K562 (cell line): Measurements from ENCODE around the gene GPRC5B. TPM values are rescaled to one million over a fixed set of nuclear protein-coding genes. Genes with fewer than 3 reads are reported as not detected.

Experiments
- ATAC-seq: fragments of 200-7000 bp; cut with Tn5 transposase; 3 replicates; pipeline ENCODE4 v1.9.1; 2020; ENCODE audit warnings: moderate library complexity
- BruUV-seq: library from RNA; stranded (reverse); fragments of 400-500 nt; replicated peaks from 2 replicates; lab custom pipeline; 2021; lab: Mats Ljungman, UMichigan
- CTCF ChIA-PET: fragments of 300-600 bp; formaldehyde crosslinking; extraction: SDS; loops from one replicate; lab custom pipeline; 2021; ENCODE audit warnings: low intra/inter-chr PET ratio; lab: Yijun Ruan, JAX
- POLR2A ChIA-PET: fragments of 300-600, 350-650 bp; sonication (Branson Sonifier 250); formaldehyde crosslinking; extraction: SDS; loops from one replicate; lab custom pipeline; 2021; ENCODE audit warnings: antibody characterized with exemption, inconsistent platforms; lab: Yijun Ruan, JAX
- DNase-seq, 4 experiments: peaks; one replicate each; pipeline versions ENCODE4 v3.0.0 to v3.0.0-alpha.2; 2011 to 2018; ENCODE audit warnings: low spot score in 3 of 4, mixed read lengths in 3 of 4; ENCODE audit errors: extremely low read depth in 1 of 4
- FAIRE-seq: peaks from 2 replicates; lab custom pipeline; 2011; peaks lifted over from hg19 to GRCh38; lab: Jason Lieb, UNC
- H2AFZ ChIP-seq: 2 replicates; pipeline ENCODE4 v1.6.0; 2011; ENCODE audit warnings: low read depth, low read length, control low read depth, inconsistent platforms
- H3K27ac ChIP-seq: fragments of 200-600 bp; 3 replicates; pipeline ENCODE4 v1.8.0; 2011; ENCODE audit warnings: low read depth, mild to moderate bottlenecking, control low read depth, inconsistent platforms, low read length, moderate library complexity, mixed read lengths; ENCODE audit errors: extremely low read depth
- H3K27me3 ChIP-seq, 2 experiments: fragments of 300-600 bp in 1 of 2; 2 replicates in 1 of 2; 3 replicates in 1 of 2; pipeline versions ENCODE4 v1.6.0 to v1.8.0; 2011; ENCODE audit warnings: inconsistent platforms in 2 of 2, low read length in 2 of 2, mild to moderate bottlenecking in 1 of 2, mixed read lengths in 1 of 2, moderate library complexity in 1 of 2; ENCODE audit not compliant: control insufficient read depth in 2 of 2, insufficient read depth in 2 of 2
- H3K36me3 ChIP-seq: fragments of 300-600 bp; 3 replicates; pipeline ENCODE4 v1.8.0; 2011; ENCODE audit warnings: mild to moderate bottlenecking, low read length, inconsistent platforms; ENCODE audit not compliant: control insufficient read depth, insufficient read depth
- H3K4me1 ChIP-seq, 2 experiments: fragments of 200-600 bp in 1 of 2; replicated peaks in 1 of 2; 2 replicates in 1 of 2; 3 replicates in 1 of 2; pipeline versions ENCODE4 v1.5.1 to v1.8.0; 2011; ENCODE audit warnings: inconsistent platforms in 2 of 2, low read length in 2 of 2, mild to moderate bottlenecking in 1 of 2, mixed read lengths in 1 of 2, moderate library complexity in 1 of 2; ENCODE audit not compliant: control insufficient read depth in 2 of 2, insufficient read depth in 2 of 2
- H3K4me2 ChIP-seq: 2 replicates; pipeline ENCODE4 v1.6.1; 2011; ENCODE audit warnings: low read length, control low read depth, inconsistent platforms, mixed read lengths; ENCODE audit not compliant: insufficient read depth
- H3K4me3 ChIP-seq: fragments of 200-600 bp; sonication (generic), shearing (Covaris generic); 2 replicates; pipeline ENCODE4 v1.5.1; 2016; ENCODE audit warnings: control low read depth, inconsistent platforms
- H3K79me2 ChIP-seq: fragments of 200-600 bp; 3 replicates; pipeline ENCODE4 v1.8.0; 2011; ENCODE audit warnings: low read length, inconsistent platforms; ENCODE audit not compliant: control insufficient read depth, insufficient read depth
- H3K9ac ChIP-seq, 2 experiments: 2 replicates each; pipeline versions ENCODE4 v1.6.0 to v1.6.1; 2011; ENCODE audit warnings: low read depth in 2 of 2, low read length in 2 of 2, control low read depth in 1 of 2, inconsistent platforms in 1 of 2, mild to moderate bottlenecking in 1 of 2, mixed read lengths in 1 of 2; ENCODE audit not compliant: insufficient read depth in 1 of 2
- H3K9me1 ChIP-seq: one replicate; pipeline ENCODE4 v1.6.0; 2011; ENCODE audit warnings: inconsistent platforms, mild to moderate bottlenecking, low read length, moderate library complexity; ENCODE audit not compliant: control insufficient read depth, insufficient read depth
- H3K9me3 ChIP-seq: replicated peaks from 2 replicates; pipeline ENCODE4 v1.5.1; 2011; ENCODE audit warnings: low read depth, low read length, inconsistent platforms; ENCODE audit not compliant: control insufficient read depth, insufficient read depth
- H4K20me1 ChIP-seq: replicated peaks from 2 replicates; pipeline ENCODE4 v1.6.1; 2011; ENCODE audit warnings: low read length, inconsistent platforms, mixed read lengths; ENCODE audit not compliant: control insufficient read depth, insufficient read depth
- CHCHD3 ChIP-seq: fragments of 250-450 bp; sonication (Bioruptor Pico); IDR thresholded peaks from 2 replicates; pipeline ENCODE4 v2.1.2; 2022; ENCODE audit warnings: mild to moderate bottlenecking
- RCOR1 ChIP-seq, 2 experiments: IDR thresholded peaks; 2 replicates each; pipeline ENCODE4 v1.6.1; 2012; ENCODE audit warnings: low read depth in 2 of 2, low read length in 2 of 2, borderline replicate concordance in 1 of 2, improper control_type of control experiment in 1 of 2
- WGBS: fragments of 100-300 bp; shearing (Covaris generic); methylation state at CpG from one replicate; pipeline ENCODE4 v1.1.6; 2016; ENCODE audit warnings: low coverage, mixed read lengths; ENCODE audit not compliant: insufficient coverage; ENCODE audit errors: missing lambda C conversion rate; 5-methylcytosine and 5-hydroxymethylcytosine counted together
- in situ Hi-C: fragments of 300-500 bp; cut with MboI; formaldehyde crosslinking; loops from 4 replicates; pipeline ENCODE4 v1.15.0; 2018; ENCODE audit warnings: inconsistent platforms, mixed read lengths
- intact Hi-C: fragments of 100-400 bp; cut with micrococcal nuclease; formaldehyde crosslinking; loops from 2 replicates; pipeline ENCODE4 v1.14.2; 2022
- polyA plus RNA-seq, 8 experiments: library from polyadenylated mRNA; depleted of rRNA in 4 of 8; stranded (reverse) in 5 of 8; unstranded in 3 of 8; fragments of >200 nt; fragmentation: Nextera tagmentation in 2 of 8; fragmentation: Illumina TruSeq in 1 of 8; extraction: Ambion mirVana in 2 of 8; extraction: Trizol in 1 of 8; gene quantifications; 2 replicates each; pipeline versions ENCODE4 v1.2.1 to v1.2.3, GENCODE V29; 2011 to 2014; ENCODE audit warnings: inconsistent platforms in 1 of 8, missing spikeins in 1 of 8
- total RNA-seq, 7 experiments: library from RNA; depleted of rRNA in 6 of 7; stranded (reverse); fragments of >200 nt in 6 of 7; fragmentation: Illumina TruSeq in 2 of 7; extraction: Trizol in 2 of 7; gene quantifications; 2 replicates each; pipeline versions ENCODE4 v1.2.1 to v1.2.3, GENCODE V29; 2011 to 2021; ENCODE audit warnings: low replicate concordance in 1 of 7
- TF ChIP-seq, protein P1 (sequence below): fragments of 450-650 bp; IDR thresholded peaks from 2 replicates; pipeline ENCODE4 v1.7.0; 2016; ENCODE audit warnings: borderline replicate concordance
- TF ChIP-seq, protein P2 (sequence below): fragments of 450-650 bp; IDR thresholded peaks from 2 replicates; pipeline ENCODE4 v1.6.1; 2016

GPRC5B gene
- total and polyA plus RNA-seq, 9 of the 15 experiments (the other 6 are each of a cell fraction or from before 2014, with no cell fraction given): 0.65 to 5.5 (median 1.3) TPM

DNA sequence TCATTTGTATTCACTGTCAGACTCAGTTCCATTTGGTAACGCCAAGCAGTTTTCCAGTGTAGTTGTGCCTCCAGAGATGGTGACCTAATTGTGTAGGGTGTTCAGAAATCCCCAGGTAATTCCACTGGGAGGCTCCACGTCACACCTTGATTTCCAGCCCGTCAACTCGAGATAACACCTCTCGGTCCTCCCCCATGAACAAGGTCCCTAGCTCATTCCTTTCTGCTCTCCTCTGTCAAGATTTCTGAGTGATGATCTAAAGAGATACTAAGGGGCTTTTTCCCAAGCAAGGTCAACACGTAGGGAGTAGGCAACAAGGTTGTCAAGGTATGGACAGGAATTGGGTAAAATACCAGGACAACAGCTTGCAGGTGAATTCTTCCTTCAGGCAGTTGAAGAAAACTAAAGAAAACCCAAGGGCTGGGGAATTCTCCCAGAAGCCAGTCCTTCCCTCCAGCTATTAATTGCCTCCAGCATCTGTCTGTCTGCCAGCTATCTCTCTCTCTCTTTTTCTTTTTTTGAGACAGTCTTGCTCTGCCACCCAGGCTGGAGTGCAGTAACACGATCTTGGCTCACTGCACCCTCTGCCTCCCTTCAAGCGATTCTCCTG lies 31.4 kb downstream of the GPRC5B start:
- Histone ChIP-seq H3K27me3 (peaks cover 2 to 6% of the 10 kb centered on the region in 2 experiments; a peak in 1 of 5 replicates), H3K9me3 (no peaks in the 10 kb centered on the region), H3K36me3 (no peaks in the 10 kb centered on the region), H3K4me3 (no peak overlapping the region), H3K4me2 (no peak overlapping the region), H3K9ac (no peak overlapping the region), H2AFZ (no peak overlapping the region), H3K9me1 (no peaks in the 10 kb centered on the region), H4K20me1 (no peaks in the 10 kb centered on the region), H3K27ac (no peak overlapping the region), H3K4me1 (no peaks in the 10 kb centered on the region), H3K79me2 (no peaks in the 10 kb centered on the region)
- no peak for DNase-seq
- ChIA-PET POLR2A (interaction anchor here (0.6 to 1.0 kb wide), 2 partner anchors 9 to 12 kb away, joined by 3 to 5 read pairs; no protein-coding TSS in a partner anchor), CTCF (no interaction called here)
- WGBS: 6% methylated on average over 8 of the region's 8 CpGs
- no TSS peak for BruUV-seq
- intact Hi-C loops: no loop called here
- TF ChIP-seq, protein P1, sequence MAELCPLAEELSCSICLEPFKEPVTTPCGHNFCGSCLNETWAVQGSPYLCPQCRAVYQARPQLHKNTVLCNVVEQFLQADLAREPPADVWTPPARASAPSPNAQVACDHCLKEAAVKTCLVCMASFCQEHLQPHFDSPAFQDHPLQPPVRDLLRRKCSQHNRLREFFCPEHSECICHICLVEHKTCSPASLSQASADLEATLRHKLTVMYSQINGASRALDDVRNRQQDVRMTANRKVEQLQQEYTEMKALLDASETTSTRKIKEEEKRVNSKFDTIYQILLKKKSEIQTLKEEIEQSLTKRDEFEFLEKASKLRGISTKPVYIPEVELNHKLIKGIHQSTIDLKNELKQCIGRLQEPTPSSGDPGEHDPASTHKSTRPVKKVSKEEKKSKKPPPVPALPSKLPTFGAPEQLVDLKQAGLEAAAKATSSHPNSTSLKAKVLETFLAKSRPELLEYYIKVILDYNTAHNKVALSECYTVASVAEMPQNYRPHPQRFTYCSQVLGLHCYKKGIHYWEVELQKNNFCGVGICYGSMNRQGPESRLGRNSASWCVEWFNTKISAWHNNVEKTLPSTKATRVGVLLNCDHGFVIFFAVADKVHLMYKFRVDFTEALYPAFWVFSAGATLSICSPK: no peak
- FAIRE-seq: no peak
- no peak for ATAC-seq
- in situ Hi-C loops: no loop called here

DNA sequence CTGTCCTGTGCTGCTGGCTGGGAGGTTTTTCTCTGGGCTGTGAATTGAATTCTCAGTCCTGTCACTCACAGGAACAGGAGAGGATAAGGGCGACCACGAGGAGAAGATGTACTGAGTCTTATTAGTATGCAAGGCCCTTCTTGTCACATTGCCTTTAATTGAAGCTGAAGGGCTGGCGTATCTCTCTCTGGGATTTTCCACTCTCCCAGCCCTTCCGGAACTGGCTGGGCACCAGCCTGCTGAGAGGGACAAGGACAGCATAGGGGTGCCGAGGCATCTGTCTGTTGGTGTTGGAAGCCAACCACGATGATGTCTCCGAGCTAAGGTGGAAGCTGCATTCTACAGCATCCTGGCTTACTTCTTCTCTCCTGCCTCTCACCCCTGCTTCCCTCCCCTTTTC lies 33.2 kb downstream of the GPRC5B start:
- TF ChIP-seq CHCHD3 (CRISPR knock-in tag) (no peak), RCOR1 (IDR thresholded peaks at IDR 0.05; ENCODE audit: borderline replicate concordance in 1 of 2, low read depth in 2 of 2, low read length in 2 of 2) (no peak)
- TF ChIP-seq, protein P2, sequence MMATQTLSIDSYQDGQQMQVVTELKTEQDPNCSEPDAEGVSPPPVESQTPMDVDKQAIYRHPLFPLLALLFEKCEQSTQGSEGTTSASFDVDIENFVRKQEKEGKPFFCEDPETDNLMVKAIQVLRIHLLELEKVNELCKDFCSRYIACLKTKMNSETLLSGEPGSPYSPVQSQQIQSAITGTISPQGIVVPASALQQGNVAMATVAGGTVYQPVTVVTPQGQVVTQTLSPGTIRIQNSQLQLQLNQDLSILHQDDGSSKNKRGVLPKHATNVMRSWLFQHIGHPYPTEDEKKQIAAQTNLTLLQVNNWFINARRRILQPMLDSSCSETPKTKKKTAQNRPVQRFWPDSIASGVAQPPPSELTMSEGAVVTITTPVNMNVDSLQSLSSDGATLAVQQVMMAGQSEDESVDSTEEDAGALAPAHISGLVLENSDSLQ: peak; percentile 54
- TF ChIP-seq, all 486 proteins: peak for 1
- H3K9me3 ChIP-seq: no peaks in the 10 kb centered on the region
- no peaks in the 10 kb centered on the region for H3K9me1 ChIP-seq
- no peaks in the 10 kb centered on the region for H4K20me1 ChIP-seq
- H3K79me2 ChIP-seq: no peaks in the 10 kb centered on the region
- ATAC-seq (no peak), FAIRE-seq (no peak), DNase-seq (no peak)
- H3K4me2 ChIP-seq: no peak overlapping the region
- ChIA-PET CTCF (no interaction called here), POLR2A (interaction anchor here (0.9 to 1.1 kb wide), 2 partner anchors 9 to 14 kb away, joined by 3 read pairs; no protein-coding TSS in a partner anchor)
- H3K9ac ChIP-seq: no peak overlapping the region
- H3K27me3 ChIP-seq: peaks cover 2 to 6% of the 10 kb centered on the region in 2 experiments; a peak in 1 of 5 replicates
- intact Hi-C loops (no loop called here), in situ Hi-C loops (no loop called here)
- no peak overlapping the region for H3K4me3 ChIP-seq
- no peaks in the 10 kb centered on the region for H3K36me3 ChIP-seq
- WGBS: 21% methylated on average over 6 of the region's 7 CpGs
- no TSS peak for BruUV-seq
- no peak overlapping the region for H2AFZ ChIP-seq
- H3K27ac ChIP-seq: no peak overlapping the region
- no peaks in the 10 kb centered on the region for H3K4me1 ChIP-seq
